NCI-H1694 treated with DMSO at 0.1 percent for 48 hours (cell line): ENCODE data around the gene WDR4.
"Not testable (repeated sequence)": the region's sequence is repeated elsewhere in the genome, so short reads cannot be mapped to it uniquely, and the experiment has no call there.

Experiments used
- DNase-seq: peaks from one replicate; lab custom pipeline; 2025; lab: John Stamatoyannopoulos, UW

The WDR4 gene

DNA sequence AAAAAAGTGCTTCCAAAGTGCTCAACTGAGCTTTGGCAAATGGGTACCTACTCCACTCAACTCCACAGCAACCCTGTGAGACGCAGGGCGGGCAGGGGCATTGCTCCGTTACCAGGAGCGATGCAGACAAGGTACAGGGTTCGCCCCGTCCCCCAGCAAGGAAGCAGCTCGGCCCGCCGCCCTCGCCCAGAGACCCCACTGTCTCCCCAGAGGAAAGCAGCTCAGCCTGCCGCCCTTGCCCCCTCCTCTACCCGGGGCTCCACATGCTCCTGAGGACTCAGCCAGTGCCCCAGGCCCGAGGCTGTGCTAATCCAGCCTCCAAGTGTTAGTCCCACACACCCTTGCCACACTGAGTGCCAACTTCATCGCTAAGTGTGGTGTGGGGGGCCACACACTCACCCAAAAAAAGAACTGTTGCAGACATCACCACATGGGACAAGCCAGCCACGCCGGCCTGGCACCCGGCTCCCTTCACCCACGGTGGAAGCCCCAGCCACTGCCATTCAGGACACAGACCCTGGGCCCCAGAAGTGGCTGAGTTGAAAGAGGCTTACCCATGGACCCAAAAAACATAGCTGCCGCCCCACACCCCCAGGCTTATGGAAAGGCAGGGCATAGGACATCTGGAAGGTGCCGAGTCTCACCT is 26.3 kb downstream of the WDR4 start:
- DNase-seq = no peak

DNA sequence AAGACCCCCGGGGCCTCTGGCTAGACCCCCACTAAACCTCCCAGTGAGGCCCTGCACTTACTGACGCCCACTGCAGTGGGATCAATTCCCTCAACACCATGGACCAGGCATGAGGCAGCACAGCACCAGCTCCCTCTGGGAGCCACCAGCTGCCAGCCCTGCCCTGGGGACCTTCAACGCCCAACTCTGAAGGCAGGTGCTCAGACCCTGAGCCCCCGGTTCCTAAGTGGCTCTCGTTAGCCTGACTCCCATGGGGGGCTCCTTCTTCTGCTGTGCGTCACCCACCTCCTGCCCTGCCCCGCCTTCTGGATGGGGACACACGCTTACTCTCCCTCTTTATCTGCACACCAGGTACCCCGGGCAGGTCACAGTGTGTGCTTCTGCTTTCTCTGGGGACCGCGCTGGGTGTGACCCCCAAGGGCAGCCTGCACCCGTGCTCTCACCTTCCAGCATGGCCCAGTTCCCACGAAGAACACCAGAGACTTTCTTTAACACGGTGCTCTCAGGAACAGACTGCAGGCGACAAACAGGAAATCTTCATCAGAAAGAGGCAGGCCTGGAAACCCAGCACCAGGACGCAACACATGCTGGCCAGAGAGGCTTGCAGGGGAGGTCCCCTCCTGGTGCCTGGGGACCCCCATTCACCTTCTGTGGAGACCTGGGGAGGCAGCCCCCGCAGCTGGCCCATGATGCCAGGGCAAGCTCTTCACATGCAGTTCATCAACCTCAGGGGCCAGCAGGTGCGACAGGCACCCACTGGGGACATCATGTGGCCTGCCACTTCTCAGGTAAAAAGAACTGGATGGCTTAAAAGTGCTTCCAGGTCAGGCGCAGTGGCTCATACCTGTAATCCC is 27.3 kb downstream of the WDR4 start:
- no peak for DNase-seq

GRCh38 chr21:42850866-42851391 is 28.4 kb downstream of the WDR4 start:
- DNase-seq = no peak

GRCh38 chr21:42850463-42850862 is 28.9 kb downstream of the WDR4 start:
- no peak for DNase-seq

DNA sequence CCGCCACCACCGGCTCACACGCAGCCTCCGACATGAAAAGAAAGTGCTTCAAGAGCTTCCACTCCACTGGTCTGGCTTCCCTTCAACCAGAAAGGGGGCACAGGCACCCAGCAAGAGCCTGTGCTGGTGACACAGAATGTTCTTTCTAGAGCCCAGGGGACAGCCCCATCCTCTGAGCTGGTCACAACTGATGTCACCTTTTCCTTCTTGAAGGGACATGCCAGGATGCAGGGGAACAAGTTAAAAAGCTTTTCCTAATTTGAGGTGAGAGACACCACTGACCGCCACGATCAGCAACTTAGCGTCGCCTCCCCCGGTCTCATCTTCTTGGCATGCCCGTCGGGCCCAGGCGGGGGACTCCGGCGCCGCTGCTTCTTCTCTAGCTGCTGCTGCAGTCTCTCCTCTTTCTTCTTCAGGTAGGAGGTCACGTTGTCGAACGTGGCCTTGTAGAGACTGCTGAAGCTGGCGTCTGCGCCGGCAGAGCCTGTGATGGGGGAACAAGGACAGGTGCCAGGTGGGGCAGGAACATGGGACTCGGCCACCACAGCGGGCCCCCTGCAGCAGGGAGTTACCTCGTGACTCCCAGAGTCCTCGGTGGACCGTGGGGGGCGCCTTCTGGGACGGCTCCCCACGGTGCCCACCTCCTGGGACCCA is 29.5 kb downstream of the WDR4 start:
- DNase-seq = no peak

DNA sequence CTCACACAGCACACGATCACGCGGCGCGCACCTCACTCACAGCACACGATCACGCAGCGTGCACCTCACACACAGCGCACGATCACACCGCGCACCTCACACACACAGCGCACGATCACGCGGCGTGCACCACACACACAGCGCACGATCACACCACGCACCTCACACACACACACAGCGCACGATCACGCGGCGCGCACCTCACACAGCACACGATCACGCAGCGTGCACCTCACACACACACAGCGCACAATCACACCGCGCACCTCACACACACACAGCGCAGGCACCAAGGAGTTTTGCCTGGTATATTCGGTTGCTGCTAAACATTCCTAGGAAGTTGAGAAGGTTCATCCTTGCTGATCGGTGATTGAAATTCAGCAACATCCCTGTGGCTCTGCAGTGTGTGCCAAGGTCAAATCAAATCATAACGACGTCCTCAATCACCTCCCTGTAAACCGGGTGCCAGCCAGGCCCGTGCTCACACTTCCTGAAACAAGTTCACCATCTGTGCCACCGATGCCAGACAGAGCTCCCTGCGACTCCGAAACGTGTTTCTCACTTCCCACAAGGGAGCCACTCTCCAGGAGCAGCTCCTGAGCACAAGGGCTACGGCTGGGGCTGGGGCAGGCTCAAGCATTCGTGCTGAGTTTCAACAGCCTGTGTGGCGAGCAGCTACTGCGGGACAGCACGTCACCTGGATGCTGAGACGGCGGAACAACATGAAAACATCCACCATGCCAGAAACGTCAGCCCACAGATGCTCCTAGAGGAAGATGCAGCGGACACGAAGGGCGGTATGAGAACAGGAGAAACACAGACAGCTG is 30.2 kb downstream of the WDR4 start:
- peak; percentile 55 for DNase-seq

- not testable (repeated sequence) for DNase-seq
These were observed 31.0 kb downstream of the WDR4 start for GRCh38 chr21:42848144-42848931.

GRCh38 chr21:42847726-42848125 is 31.6 kb downstream of the WDR4 start:
- DNase-seq = no peak

- DNase-seq = no peak
These were observed 32.2 kb downstream of the WDR4 start for GRCh38 chr21:42847051-42847707.

- DNase-seq = no peak
These were observed 33.1 kb downstream of the WDR4 start for GRCh38 chr21:42846221-42846620.

DNA sequence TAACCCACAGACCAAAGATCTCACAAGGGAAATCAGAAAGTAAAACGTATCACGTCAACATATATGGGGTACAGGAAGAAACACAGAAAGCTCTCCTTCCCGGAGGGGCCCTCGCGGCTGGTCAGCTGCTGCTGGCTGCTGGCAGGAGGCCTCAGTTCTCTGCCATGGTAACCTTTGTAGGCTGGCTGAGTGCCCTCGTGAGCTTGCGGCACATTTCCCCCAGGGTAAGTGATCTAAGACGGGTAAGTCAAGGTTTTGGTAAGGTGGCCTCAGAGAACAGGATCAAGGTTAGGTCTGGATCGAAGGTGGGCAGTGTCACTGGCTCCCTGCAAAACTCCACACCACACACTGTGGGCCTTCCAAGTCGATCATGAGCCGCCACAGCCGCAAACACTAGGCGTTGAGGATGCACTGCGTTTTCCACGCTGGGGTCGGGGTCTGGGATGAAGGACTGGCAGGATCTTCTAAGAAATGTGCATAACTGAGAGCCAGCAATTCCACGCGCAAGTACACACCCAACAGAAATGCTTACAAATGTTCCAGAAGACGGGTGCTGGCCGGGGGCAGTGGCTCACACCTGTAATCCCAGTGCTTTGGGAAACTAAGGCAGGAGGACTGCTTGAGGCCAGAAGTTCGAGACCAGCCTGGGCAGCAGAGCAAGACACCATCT is 33.9 kb downstream of the WDR4 start:
- no peak for DNase-seq

DNA sequence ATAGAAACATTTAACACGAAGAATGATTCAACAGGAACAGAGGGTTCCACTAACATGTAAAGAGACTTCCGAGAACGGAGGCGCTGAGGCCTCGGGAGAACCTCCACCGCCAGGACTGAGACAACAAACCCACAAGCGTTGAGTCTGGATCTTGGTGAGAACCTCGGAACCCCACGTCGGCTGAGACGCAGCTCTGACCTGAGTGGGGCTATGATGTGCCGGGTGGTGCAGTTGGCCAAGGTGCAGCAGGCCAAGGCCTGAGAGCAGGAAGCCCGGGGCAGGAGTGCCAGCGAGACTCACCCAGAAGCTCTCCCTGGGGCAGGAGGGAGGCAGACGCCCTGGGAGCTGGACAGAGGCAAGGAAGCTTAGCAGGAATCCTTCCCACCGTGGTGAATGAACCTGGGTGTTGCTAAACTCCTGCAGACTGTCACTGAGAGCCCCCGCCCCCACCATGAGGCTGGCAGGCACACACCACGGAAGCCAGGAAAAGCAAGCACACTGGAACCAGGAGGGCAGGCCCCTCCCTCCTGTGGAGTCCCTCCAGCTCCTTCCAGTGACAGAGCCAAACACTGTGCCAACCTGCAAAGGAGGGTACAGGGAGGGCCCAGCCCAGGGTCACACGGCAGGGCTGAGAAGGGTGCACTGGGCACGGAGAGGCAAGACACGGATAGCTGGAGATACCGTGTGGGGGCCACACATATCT is 34.8 kb downstream of the WDR4 start:
- DNase-seq = no peak

GRCh38 chr21:42843056-42843455 is 36.3 kb downstream of the WDR4 start:
- no peak for DNase-seq

GRCh38 chr21:42841916-42842655 is 37.3 kb downstream of the WDR4 start:
- not testable (repeated sequence) for DNase-seq

DNA sequence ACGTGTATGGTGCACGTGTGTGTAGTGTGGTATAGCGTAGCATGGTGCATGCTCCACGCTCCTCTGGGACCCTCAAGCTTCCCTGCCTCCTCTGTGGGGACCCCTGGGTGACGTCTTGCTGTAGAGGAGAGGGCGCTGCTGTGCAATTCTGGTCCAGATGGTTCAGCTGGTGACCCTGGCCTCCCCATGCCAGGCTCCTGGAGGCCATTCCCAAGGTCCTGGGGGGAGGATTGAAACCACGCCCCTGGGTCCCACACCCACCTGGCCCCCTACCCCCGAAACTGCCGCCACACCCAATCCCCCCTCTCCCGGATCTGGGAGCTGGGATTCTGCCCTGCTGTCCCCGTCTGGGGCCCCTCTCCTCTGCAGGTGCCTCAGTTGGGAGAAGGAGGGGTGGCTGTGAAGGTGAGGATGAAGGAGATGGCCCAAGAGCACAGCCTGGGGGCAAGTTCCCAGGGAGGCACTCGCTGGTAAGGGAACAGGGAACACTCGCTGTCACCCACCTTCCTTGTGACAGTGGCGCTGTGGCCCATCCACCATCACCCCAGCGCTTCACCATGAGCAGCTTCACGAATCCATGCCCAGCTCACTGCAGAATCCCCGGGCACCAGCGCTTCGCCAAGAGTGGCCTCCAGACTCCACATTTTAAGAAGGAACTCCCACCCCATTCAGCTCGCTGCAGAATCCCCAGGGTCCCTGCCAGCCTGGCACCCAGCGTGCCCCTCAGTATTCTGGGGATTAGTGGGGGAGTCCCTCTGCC is 38.0 kb downstream of the WDR4 start:
- no peak for DNase-seq

DNA sequence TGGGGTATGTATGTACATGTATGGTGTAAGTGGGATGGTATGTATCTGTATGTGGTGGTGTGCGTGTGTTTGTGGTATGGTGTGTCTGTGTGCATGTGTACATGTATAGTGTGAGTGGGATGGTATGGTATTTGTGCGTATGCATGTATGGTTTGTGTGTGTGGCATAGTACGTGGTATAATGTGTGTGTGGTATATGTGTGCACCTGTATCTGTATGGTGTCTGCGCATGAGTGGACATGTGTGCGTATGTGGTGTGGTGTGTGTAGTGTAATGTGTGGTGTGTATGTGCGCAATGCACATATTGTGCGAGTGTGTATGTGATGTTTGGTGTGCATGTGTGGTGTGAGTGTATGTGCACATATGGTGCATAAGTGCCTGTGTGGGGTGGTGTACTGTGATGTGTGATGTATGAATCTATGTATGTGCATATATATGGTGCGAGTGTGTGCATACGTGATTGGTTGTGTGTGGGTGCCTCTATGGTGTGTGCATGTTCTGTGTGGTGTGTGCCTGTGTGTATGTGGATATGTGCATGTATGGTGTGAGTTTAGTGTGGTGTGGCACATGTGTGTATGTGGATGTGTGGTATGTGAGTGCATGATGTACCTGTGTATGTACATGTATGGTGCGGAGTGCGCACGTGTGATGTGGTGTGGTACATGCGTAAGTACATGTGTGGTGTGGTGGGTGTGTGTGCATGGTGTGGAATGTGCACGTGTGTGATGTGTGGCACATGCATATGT is 38.8 kb downstream of the WDR4 start:
- DNase-seq = no peak
